KOPT-K1 (cell line): Measurements from ENCODE around the gene TMEM121.

Source experiments
- H3K27ac ChIP-seq: fragments of 200-600 bp; sonication (generic); 2 replicates; pipeline ENCODE4 v1.5.1; 2016; ENCODE audit warnings: antibody characterized with exemption, mild to moderate bottlenecking, low read depth, low read length; ENCODE audit not compliant: poor library complexity, severe bottlenecking
- H3K36me3 ChIP-seq: fragments of 200-600 bp; sonication (generic); 2 replicates; pipeline ENCODE4 v1.5.1; 2017; ENCODE audit warnings: antibody characterized with exemption, mild to moderate bottlenecking, low read length, moderate library complexity; ENCODE audit not compliant: insufficient read depth
- H3K9me3 ChIP-seq: fragments of 200-600 bp; sonication (generic); 2 replicates; pipeline ENCODE4 v1.5.1; 2017; ENCODE audit warnings: antibody characterized with exemption, low read length, mild to moderate bottlenecking; ENCODE audit not compliant: insufficient read depth, poor library complexity, severe bottlenecking

TMEM121 gene

GRCh38 chr14:105527381-105527825 is 1.0 kb downstream of the TMEM121 start:
- Histone ChIP-seq H3K36me3 (no peaks in the 10 kb centered on the region), H3K27ac (no peak overlapping the region)

GRCh38 chr14:105527826-105528585 is 1.6 kb downstream of the TMEM121 start:
- H3K27ac ChIP-seq = no peak overlapping the region
- H3K36me3 ChIP-seq = no peaks in the 10 kb centered on the region
- H3K9me3 ChIP-seq = no peaks in the 10 kb centered on the region

More at GRCh38 chr14:105527381-105527825, 1.0 kb downstream of the TMEM121 start:
- no peaks in the 10 kb centered on the region for H3K9me3 ChIP-seq

GRCh38 chr14:105528586-105529318 is 2.4 kb downstream of the TMEM121 start:
- H3K36me3 ChIP-seq = no peaks in the 10 kb centered on the region
- H3K9me3 ChIP-seq = no peaks in the 10 kb centered on the region
- H3K27ac ChIP-seq = no peak overlapping the region

GRCh38 chr14:105529319-105529568 is 2.9 kb downstream of the TMEM121 start:
- no peaks in the 10 kb centered on the region for H3K9me3 ChIP-seq
- no peak overlapping the region for H3K27ac ChIP-seq
- H3K36me3 ChIP-seq = no peaks in the 10 kb centered on the region

- Histone ChIP-seq H3K27ac (no peak overlapping the region), H3K9me3 (no peaks in the 10 kb centered on the region), H3K36me3 (no peaks in the 10 kb centered on the region)
These were observed 3.3 kb downstream of the TMEM121 start for GRCh38 chr14:105529569-105530284.

GRCh38 chr14:105530285-105531087 is 4.1 kb downstream of the TMEM121 start:
- Histone ChIP-seq H3K9me3 (no peaks in the 10 kb centered on the region), H3K27ac (no peak overlapping the region), H3K36me3 (no peaks in the 10 kb centered on the region)

- Histone ChIP-seq H3K27ac (no peak overlapping the region), H3K36me3 (no peaks in the 10 kb centered on the region), H3K9me3 (no peaks in the 10 kb centered on the region)
These were observed 4.9 kb downstream of the TMEM121 start for GRCh38 chr14:105531088-105531893.

- Histone ChIP-seq H3K27ac (no peak overlapping the region), H3K9me3 (no peaks in the 10 kb centered on the region), H3K36me3 (no peaks in the 10 kb centered on the region)
These were observed 5.7 kb downstream of the TMEM121 start for GRCh38 chr14:105531894-105532623.

GRCh38 chr14:105532735-105533141 is 6.4 kb downstream of the TMEM121 start:
- H3K36me3 ChIP-seq = no peaks in the 10 kb centered on the region
- H3K27ac ChIP-seq = no peak overlapping the region
- H3K9me3 ChIP-seq = no peaks in the 10 kb centered on the region

GRCh38 chr14:105533391-105533790 is 7.0 kb downstream of the TMEM121 start:
- Histone ChIP-seq H3K27ac (no peak overlapping the region), H3K9me3 (no peaks in the 10 kb centered on the region), H3K36me3 (no peaks in the 10 kb centered on the region)

GRCh38 chr14:105533811-105534498 is 7.6 kb downstream of the TMEM121 start:
- Histone ChIP-seq H3K36me3 (no peaks in the 10 kb centered on the region), H3K9me3 (no peaks in the 10 kb centered on the region), H3K27ac (no peak overlapping the region)

GRCh38 chr14:105534586-105534985 is 8.2 kb downstream of the TMEM121 start:
- Histone ChIP-seq H3K27ac (no peak overlapping the region), H3K9me3 (no peaks in the 10 kb centered on the region), H3K36me3 (no peaks in the 10 kb centered on the region)

GRCh38 chr14:105536051-105536450 is 9.7 kb downstream of the TMEM121 start:
- Histone ChIP-seq H3K9me3 (no peaks in the 10 kb centered on the region), H3K36me3 (no peaks in the 10 kb centered on the region), H3K27ac (no peak overlapping the region)
